SU-DHL-6 (cell line): ENCODE results near the gene POLA1.

Experiments
- CTCF ChIP-seq: fragments of 200-600 bp; sonication (generic); IDR thresholded peaks from one replicate; pipeline ENCODE4 v1.5.1; 2017; ENCODE audit warnings: antibody characterized with exemption, mild to moderate bottlenecking, low read length, moderate library complexity; ENCODE audit not compliant: insufficient read depth, poor library complexity, severe bottlenecking
- EZH2phosphoT487 ChIP-seq: fragments of 200-600 bp; sonication (generic), shearing (Covaris generic); conservative IDR thresholded peaks from 2 replicates; pipeline ENCODE4 v1.6.1; 2018; ENCODE audit warnings: mild to moderate bottlenecking, antibody characterized with exemption, low read length, moderate library complexity, mixed read lengths

GRCh38 chrX:24759786-24760185, 66.1 kb downstream of the POLA1 start:
- no peak for TF ChIP-seq CTCF
- TF ChIP-seq EZH2phosphoT487: no peak
